ENCODE measurements around the gene ZNF287.

ZNF287 gene

DNA sequence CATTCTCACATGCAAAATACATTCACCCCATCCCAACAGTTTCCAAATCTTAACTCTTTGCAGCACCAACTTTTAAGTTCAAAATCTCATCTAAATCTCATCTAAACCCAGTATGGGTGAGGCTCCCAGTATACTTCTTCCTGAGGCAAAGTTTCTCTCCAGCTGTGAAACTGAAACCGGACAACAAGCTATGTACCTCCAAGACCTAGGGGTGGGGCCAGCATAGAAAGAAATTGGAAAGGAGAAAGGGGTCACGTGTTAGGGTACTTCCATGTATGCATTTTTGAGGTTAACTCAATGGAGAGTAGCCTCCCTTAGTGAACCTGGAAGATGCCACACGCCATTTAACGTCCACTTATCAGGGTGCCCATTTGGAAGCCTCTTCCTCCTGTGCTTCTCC, 53.1 kb downstream of the ZNF287 start:
- DNase-seq, result no peak

DNA sequence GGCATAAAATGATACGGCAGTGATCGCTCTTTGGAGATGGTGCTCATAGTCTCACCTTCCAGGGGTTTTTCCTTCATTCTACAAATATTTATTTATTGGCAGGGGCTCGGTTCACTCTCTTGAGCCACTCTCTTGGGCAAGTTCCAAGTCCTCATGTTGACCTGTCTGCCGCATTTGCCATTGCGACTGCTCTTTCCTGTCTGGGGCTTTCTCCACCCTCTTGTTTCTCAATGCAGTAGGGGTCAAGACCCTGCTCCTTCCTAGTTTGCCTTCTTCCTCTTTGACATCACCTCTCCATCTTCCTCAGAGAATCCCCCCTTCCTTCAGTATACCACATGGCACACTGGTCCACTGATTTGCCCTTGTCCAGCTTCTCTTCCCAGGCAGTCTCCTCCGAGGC, 55.1 kb downstream of the ZNF287 start:
- no peak for DNase-seq

DNA sequence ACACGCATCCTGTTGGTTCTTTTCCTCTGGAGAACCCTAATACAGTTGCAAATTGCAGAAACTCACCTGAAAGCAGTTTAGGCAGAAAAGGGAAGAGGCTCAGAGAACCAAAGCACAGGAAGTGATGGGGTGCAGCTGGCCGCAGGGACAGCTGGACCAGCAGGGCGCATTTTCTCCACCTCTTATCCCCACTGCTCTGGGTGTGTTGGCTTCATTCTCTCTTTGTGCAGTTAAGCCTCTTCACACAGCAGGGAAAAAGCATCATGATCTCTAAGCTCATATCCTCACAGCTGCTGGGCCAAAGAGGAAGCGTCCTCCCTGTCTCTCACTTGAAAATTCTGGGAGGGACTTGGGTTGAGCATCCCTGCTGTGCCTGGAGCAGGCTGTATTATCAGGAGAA, 57.0 kb downstream of the ZNF287 start:
- DNase-seq, result no peak

DNA sequence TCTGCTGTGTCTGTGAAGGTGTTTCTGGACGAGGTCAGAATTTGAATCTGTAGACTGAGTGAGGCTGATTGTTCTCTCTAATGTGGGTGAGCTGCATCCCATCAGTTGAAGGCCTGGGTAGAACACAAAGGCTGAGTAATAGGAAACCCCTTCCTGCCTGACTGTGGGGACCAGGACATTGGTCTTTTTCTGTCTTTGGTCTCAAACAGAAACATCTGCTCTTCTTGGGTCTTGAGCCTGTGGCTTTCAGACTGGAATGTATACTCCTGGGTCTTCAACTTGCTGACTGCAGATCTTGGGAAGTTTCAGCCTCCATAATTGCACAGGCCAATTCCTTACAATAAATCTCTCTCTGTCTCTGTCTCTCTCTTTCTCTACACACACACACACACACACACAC, 57.4 kb downstream of the ZNF287 start:
- DNase-seq, result no peak

DNA sequence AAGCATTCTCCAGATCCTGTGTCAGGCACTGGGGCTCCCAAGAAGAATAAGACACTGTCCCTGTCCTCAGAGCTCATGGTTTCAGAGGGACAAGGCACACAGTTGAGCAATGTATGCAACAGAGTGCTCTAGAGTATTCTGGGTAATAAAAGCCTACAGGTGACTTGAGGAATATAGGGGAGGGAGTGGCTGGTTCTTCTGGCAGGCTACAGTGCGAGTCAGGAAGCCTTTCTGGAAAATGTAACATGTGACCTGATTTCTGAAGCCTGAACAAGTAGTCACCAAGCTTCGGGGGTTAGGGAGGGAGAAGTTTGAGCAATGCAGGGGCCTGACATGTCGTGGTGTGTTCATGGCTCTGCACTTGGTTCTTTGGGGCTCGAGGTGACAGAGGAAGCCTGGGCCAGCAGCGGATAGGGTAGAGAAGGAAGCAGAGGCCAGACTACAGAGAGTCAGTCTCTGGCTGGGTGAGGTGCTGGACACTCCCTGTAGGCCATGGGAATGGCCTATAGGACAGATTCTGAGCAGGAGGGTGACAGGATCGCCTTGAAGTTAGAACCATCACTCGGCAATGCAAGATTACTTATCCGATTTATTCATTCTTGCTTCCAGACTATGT, 61.0 kb downstream of the ZNF287 start:
- no peak for DNase-seq

DNA sequence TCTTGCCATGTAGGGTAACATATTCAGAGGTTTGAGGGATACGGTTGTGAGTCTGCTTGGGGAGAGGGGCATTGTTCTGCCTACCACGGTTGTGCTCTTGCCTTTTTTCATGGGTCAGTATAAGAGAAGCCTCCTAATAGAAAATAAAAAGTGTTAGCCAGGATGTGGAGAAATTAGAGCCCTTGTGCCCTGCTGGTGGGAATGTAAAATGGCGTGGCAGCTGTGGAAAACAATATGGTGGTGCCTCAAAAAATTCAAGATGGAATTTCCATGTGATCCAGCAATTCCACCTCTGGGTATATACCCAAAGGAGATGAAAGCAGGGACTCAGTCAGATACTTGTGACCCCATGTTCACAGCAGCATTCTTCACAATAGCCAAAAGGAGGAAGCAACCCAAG, 62.8 kb downstream of the ZNF287 start:
- no peak for DNase-seq

DNA sequence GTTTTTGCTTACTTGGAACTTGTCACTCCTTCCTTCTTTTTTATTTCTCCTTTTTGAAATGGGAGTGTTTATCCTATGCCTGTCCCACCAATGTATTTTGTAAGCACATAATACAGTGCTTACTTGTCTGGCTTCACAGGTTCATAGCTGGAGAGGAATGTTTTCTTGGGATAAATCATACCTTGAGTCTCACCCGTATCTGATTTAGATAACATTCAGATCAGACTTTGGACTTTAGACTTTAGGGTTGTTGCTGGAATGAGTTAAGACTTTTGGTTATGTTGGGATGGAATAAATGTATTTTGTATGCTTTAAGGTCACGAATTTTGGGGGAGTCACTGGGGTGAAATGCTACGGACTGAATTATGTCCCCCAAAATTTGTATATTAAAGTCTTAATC, 64.0 kb downstream of the ZNF287 start:
- DNase-seq, result no peak
